ENCODE measurements around the gene MAPK14.

Gene MAPK14

GRCh38 chr6:36095497-36096391, 68.1 kb downstream of the MAPK14 start:
- TF ChIP-seq CTCF (IDR thresholded peaks at IDR 0.05; ENCODE audit: insufficient read depth, low read depth, low read length, missing control alignments) = no peak
- H3K4me3 ChIP-seq (ENCODE audit: low read depth, low read length) = no peak overlapping the region
- DNase-seq (ENCODE audit: low read depth) = no peak

GRCh38 chr6:36098253-36098919, 70.8 kb downstream of the MAPK14 start:
- no peak for DNase-seq (ENCODE audit: low read depth)
- no peak overlapping the region for H3K4me3 ChIP-seq (ENCODE audit: low read depth, low read length)
- no peak for TF ChIP-seq CTCF (IDR thresholded peaks at IDR 0.05; ENCODE audit: insufficient read depth, low read depth, low read length, missing control alignments)

- DNase-seq (ENCODE audit: low read depth) = no peak
- TF ChIP-seq CTCF (IDR thresholded peaks at IDR 0.05; ENCODE audit: insufficient read depth, low read depth, low read length, missing control alignments) = no peak
- no peak overlapping the region for H3K4me3 ChIP-seq (ENCODE audit: low read depth, low read length)
These were observed 71.5 kb downstream of the MAPK14 start for GRCh38 chr6:36098920-36099647.

GRCh38 chr6:36099869-36100483, 72.4 kb downstream of the MAPK14 start:
- TF ChIP-seq CTCF (IDR thresholded peaks at IDR 0.05; ENCODE audit: insufficient read depth, low read depth, low read length, missing control alignments) = no peak
- H3K4me3 ChIP-seq (ENCODE audit: low read depth, low read length) = no peak overlapping the region

GRCh38 chr6:36101691-36102090, 74.1 kb downstream of the MAPK14 start:
- no peak for TF ChIP-seq CTCF (IDR thresholded peaks at IDR 0.05; ENCODE audit: insufficient read depth, low read depth, low read length, missing control alignments)
- no peak overlapping the region for H3K4me3 ChIP-seq (ENCODE audit: low read depth, low read length)
- no peak for DNase-seq (ENCODE audit: low read depth)

More at GRCh38 chr6:36099869-36100483, 72.4 kb downstream of the MAPK14 start:
- no peak for DNase-seq (ENCODE audit: low read depth)

- no peak for DNase-seq (ENCODE audit: low read depth)
- TF ChIP-seq CTCF (IDR thresholded peaks at IDR 0.05; ENCODE audit: insufficient read depth, low read depth, low read length, missing control alignments) = no peak
- H3K4me3 ChIP-seq (ENCODE audit: low read depth, low read length) = no peak overlapping the region
These were observed 75.2 kb downstream of the MAPK14 start for GRCh38 chr6:36102853-36103252.
